Kidney epithelial cell (primary cell): ENCODE results near the gene COLEC12. TPM values are rescaled to one million over a fixed set of nuclear protein-coding genes. Genes with fewer than 3 reads are reported as not detected.

Source experiments
- DNase-seq: peaks from one replicate; pipeline ENCODE4 v3.0.0-alpha.2; 2010; ENCODE audit warnings: low read depth
- H3K27me3 ChIP-seq: 2 replicates; pipeline ENCODE4 v1.6.0; 2011; ENCODE audit warnings: low read length; ENCODE audit not compliant: control insufficient read depth, insufficient read depth
- H3K36me3 ChIP-seq: 2 replicates; pipeline ENCODE4 v1.5.1; 2011; ENCODE audit warnings: low read length; ENCODE audit not compliant: control insufficient read depth, insufficient read depth
- H3K4me3 ChIP-seq: 2 replicates; pipeline ENCODE4 v1.5.1; 2011; ENCODE audit warnings: low read depth, mild to moderate bottlenecking, control low read depth, low read length
- CTCF ChIP-seq: IDR thresholded peaks from 2 replicates; pipeline ENCODE4 v1.5.1; 2011; ENCODE audit warnings: mild to moderate bottlenecking, moderate library complexity, low read length, control low read depth, inconsistent platforms; ENCODE audit not compliant: insufficient read depth, poor library complexity, severe bottlenecking
- total RNA-seq: library from RNA; depleted of rRNA; stranded (reverse); fragments of >200 nt; gene quantifications from 2 replicates; pipeline ENCODE4 v1.2.3, GENCODE V29; 2015

The COLEC12 gene
- total RNA-seq, 1 donor from 2014 or later, result 1.2 TPM

- TF ChIP-seq CTCF, result no peak
- no peak for DNase-seq
- peaks cover 14% of the 10 kb centered on the region for H3K27me3 ChIP-seq
- H3K36me3 ChIP-seq, result no peaks in the 10 kb centered on the region
- H3K4me3 ChIP-seq, result no peak overlapping the region
Measured at GRCh38 chr18:501406-501714, 859 bp upstream of the COLEC12 start.

GRCh38 chr18:499776-500631, 497 bp downstream of the COLEC12 start:
- DNase-seq, result no peak
- Histone ChIP-seq H3K4me3 (peak overlapping the region; percentile 42), H3K36me3 (no peaks in the 10 kb centered on the region), H3K27me3 (peaks cover 14% of the 10 kb centered on the region)
- TF ChIP-seq CTCF, result no peak

- peak; percentile 52 for DNase-seq
- no peak for TF ChIP-seq CTCF
- Histone ChIP-seq H3K4me3 (peak overlapping the region; percentile 42), H3K36me3 (no peaks in the 10 kb centered on the region), H3K27me3 (peaks cover 8% of the 10 kb centered on the region)
Measured at GRCh38 chr18:498931-499775, 1.3 kb downstream of the COLEC12 start.

GRCh38 chr18:497688-498087, 2.8 kb downstream of the COLEC12 start:
- DNase-seq, result no peak
- H3K36me3 ChIP-seq, result no peaks in the 10 kb centered on the region
- TF ChIP-seq CTCF, result no peak
- H3K4me3 ChIP-seq, result no peak overlapping the region
- H3K27me3 ChIP-seq, result peaks cover 8% of the 10 kb centered on the region

GRCh38 chr18:495452-495851, 5.0 kb downstream of the COLEC12 start:
- H3K4me3 ChIP-seq, result no peak overlapping the region
- no peak for DNase-seq
- TF ChIP-seq CTCF, result no peak
- H3K36me3 ChIP-seq, result no peaks in the 10 kb centered on the region
- H3K27me3 ChIP-seq, result no peaks in the 10 kb centered on the region
